Stimulated activated CD8-positive, alpha-beta memory T cell treated with anti-CD3 and anti-CD28 coated beads, Interleukin-4, amount 100 ng/mL, for 4 hours (primary cell): Measurements from ENCODE around the gene KIF21A.

Source experiments
- DNase-seq, 2 donors: peaks; one replicate each; pipeline ENCODE4 v3.0.0-alpha.2; 2020; ENCODE audit warnings: low read depth in 2 of 2, low spot score in 1 of 2

The KIF21A gene

GRCh38 chr12:39440101-39440500 lies 2.8 kb downstream of the KIF21A start:
- DNase-seq: no peak

DNA sequence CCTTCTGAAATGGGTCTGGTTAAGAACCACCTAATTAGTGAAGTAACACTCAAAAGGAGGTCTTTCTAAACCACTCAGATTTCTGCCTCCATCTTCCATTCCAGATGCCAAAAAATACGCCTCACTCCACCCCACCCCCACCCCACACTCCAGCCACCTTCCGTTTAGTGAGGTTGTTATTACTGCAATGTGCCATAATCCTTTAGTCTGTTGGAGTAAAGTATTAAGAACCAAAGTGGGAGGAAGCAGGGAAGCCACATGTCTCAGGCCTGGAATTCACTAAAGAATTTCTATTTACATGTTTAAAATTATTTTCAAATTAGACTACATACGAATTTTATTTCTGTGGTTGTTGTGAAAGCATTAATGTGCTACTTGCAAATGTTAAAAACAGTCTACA lies 7.4 kb downstream of the KIF21A start:
- DNase-seq: no peak

DNA sequence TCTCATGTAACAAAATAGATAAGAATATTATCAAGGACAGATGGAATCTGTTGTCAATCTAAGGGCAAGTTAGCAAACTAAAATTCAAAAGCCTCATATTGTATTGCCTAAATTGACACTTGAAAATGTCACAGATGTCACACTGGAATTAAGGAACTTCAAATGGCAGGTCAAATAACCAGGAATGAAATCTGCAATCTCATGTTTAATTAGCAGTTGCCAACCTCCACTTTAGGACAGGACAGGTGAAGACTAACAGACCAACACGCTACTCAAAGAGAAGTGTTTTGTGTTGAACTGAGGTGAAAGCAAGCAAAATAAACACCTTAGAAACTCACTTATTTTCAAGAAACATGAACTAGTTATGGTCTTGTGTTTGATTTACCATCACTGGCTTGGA lies 11.1 kb downstream of the KIF21A start:
- DNase-seq: no peak

- no peak for DNase-seq
Measured at GRCh38 chr12:39431002-39431796, 11.7 kb downstream of the KIF21A start.

GRCh38 chr12:39429809-39430208 lies 13.1 kb downstream of the KIF21A start:
- DNase-seq: no peak

DNA sequence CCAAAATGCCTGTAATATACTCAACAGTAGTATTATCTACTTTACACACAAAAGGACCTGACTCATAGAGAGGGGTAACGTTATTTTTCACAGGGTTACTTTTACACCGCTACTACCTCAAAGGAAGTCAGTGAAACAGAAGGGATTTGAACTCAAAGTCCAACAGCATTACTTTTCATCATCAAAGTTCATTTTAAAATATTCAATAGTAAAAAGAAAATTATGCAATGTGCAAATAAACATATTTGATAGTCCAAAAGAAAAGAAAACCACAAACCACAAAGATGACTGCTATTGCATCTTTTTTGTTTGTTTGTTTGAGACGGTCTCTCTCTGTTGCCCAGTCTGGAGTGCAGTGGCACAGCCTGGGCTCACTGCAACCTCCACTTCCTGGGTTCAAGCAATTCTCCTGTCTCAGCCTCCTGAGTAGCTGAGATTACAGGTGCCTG lies 15.5 kb downstream of the KIF21A start:
- no peak for DNase-seq

DNA sequence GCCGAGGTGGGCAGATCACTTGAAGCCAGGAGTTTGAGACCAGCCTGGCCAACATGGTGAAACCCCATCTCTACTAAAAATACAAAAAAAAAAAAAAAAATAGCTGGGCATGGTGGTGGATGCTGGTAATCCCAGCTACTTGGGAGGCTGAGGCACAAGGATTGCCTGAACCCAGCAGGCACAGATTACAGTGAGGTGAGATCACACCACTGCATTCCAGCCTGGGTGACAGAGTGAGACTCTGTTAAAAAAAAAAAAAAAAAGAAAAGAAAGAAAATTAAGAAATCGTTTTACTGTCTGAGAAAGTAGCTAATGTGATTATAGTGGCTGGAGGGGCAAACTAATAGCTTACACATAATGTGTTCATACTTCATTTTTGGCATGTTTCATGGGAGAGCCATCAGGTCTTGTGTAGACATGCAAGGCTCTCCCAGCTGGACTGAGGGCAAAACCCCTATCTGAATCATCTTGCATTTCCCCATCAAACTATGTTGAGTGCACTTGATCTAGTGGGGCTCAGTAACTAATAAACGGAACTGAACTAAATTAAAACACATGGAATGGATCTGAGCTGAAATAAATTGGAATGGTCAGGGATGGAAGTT lies 16.2 kb downstream of the KIF21A start:
- no peak for DNase-seq

- DNase-seq: no peak
Measured at GRCh38 chr12:39420043-39420442, 22.9 kb downstream of the KIF21A start.

GRCh38 chr12:39419471-39419870 lies 23.4 kb downstream of the KIF21A start:
- no peak for DNase-seq

DNA sequence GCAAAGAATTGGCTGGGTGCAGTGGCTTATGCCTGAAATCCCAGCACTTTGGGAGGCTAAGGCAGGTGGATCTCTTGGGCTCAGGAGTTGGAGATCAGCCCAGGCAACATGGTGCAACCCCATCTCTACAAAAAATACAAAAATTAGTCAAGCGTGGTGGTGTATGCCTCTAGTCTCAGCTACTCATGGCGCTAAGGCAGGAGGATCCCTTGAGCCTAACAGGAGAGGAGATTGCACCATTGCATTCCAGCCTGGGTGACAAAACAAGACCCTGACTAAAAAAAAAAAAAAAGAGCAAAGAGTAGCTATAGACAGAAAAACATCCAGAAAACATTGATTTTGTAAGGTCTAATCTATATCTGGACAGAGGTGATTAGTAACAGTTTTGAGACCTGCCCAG lies 25.0 kb downstream of the KIF21A start:
- no peak for DNase-seq

- DNase-seq: no peak
Measured at GRCh38 chr12:39413836-39414771, 28.8 kb downstream of the KIF21A start.

- DNase-seq: no peak
Measured at GRCh38 chr12:39412210-39412609, 30.7 kb downstream of the KIF21A start.

DNA sequence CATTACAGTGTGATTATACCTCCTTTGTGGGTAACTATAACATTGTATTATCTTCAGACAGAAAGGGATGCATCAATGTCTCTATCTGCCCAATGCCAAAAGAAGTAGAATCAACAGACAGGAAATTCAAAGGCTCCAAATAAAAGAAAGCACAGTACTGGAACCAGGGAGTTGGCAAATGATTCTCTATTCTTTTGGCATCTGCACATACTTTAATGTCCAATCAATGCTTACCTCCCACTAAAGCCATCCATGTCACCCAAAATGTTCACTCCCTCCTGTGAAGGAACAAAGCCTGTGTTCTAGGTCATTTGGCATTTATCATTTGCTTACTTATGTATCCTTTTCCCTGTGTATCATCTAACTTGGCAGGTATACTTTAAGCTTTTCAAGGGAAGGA lies 36.7 kb downstream of the KIF21A start:
- DNase-seq: no peak

DNA sequence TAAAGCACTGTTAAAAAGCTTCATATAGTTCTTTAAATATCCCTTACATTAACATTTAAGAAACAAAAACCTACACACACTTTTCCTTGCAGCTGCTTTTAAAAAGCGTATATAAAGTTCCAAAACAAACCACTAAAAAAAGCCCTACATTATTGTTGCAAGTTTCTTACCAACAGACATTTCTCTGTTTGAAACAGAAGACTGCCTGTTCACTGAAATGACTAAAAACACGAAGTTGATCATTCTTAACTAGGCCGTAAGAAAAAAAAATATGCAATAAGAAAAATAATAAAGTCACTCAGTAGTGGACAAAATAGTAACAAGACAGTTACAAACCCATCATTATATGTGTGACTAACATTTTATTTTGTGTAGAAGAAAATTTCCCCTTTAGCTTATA lies 37.3 kb downstream of the KIF21A start:
- no peak for DNase-seq

DNA sequence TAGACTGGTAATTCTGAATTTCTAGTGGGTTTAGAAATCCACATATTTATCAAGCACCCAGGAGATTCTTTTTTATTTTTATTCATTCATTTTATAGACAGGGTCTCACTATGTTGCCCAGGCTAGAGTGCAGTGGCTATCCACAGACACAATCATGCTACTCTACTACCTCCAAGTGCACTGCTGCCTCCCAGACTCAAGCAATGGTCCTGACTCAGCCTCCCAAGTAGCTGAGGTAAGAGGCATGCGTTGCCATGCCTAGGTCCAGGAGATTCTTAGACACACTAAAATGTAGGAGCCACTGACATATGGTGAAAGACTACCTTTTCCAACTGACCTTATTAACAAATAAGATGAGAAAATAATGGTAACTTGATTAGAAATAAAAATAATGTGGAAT lies 38.9 kb downstream of the KIF21A start:
- no peak for DNase-seq

DNA sequence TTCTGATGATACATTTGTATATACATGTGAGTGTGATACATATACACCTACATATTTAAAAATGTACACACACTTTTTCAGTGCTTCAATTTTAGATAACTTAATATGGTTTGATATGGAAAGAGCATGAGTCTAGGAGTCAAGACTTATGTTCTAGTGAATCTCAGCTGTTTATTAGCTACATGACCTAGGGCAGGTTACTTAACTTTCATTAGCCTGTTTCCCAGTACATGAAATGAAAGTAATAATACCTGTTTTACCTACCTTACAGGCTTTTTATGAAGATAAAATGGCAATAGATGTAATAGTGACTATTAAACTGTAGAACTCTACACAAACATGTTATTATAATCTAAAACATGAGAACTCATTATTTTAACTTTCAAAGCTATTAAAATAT lies 39.5 kb downstream of the KIF21A start:
- DNase-seq: no peak

- no peak for DNase-seq
Measured at GRCh38 chr12:39402922-39403321, 40.0 kb downstream of the KIF21A start.

GRCh38 chr12:39401459-39401858 lies 41.5 kb downstream of the KIF21A start:
- DNase-seq: no peak

- no peak for DNase-seq
Measured at GRCh38 chr12:39395866-39396265, 47.1 kb downstream of the KIF21A start.

DNA sequence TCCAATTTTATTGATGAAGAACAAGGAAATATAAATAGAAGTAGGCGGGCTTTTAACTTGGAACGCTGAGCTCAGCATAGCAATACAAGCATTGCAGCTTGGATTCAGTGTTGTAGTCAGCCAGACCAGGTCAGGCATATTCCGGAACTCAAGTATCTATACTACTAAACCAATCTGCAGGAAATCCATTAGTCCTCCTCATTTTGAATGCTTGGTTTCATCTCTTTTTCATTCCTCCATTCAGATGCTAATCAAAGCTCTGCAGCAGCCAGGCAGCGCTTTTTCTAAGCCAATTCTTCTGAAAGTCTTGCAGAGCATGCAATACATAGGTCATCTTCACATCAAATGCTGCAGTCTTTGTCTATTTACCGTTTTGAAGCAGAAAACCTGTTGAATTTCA lies 49.0 kb downstream of the KIF21A start:
- DNase-seq: no peak

GRCh38 chr12:39393179-39393578 lies 49.7 kb downstream of the KIF21A start:
- DNase-seq: no peak
